Activated CD8-positive, alpha-beta memory T cell treated with anti-CD3 and anti-CD28 coated beads, Interleukin-2, amount 10 ng/mL, durations not matched to agents 7 days and 5 days (primary cell): ENCODE data around the gene QRICH1. TPM values are rescaled to one million over a fixed set of nuclear protein-coding genes. Genes with fewer than 3 reads are reported as not detected.

Source experiments
- microRNA-seq: library from miRNA; unstranded; fragments of <30 nt; microRNA quantifications from one replicate; pipeline ENCODE4 v1.2.0, GENCODE V29; 2022
- total RNA-seq, 2 experiments: library from RNA; stranded (reverse); gene quantifications; one replicate each; pipeline ENCODE4 v1.2.3, GENCODE V29; 2021

QRICH1 gene
- total RNA-seq, 2 experiments from 2014 or later: 142 to 149 TPM

Small RNA genes within 50 kb of the gene (microRNA-seq; reads per million reads assigned to microRNA genes)
- 23,538 reads per million, percentile 98 among the genes with 10 or more reads in this experiment for gene MIR191
- gene MIR425: 9,021 reads per million, percentile 94 among the genes with 10 or more reads in this experiment
- not detected for gene MIR6890

Other genes starting within 250 kb of the QRICH1 start
- gene PRKAR2A, start 246.2 kb downstream of the QRICH1 start, total RNA-seq: 10 to 100 TPM; 27.9 to 33.0 TPM
- 10 to 100 TPM; 26.7 to 35.6 TPM for gene SLC25A20, start 195.2 kb downstream of the QRICH1 start, total RNA-seq
- gene ARIH2, start 175.2 kb downstream of the QRICH1 start, total RNA-seq: 100 to 1,000 TPM; 118 to 156 TPM
- 10 to 100 TPM; 44.5 to 50.6 TPM for gene P4HTM, start 103.8 kb downstream of the QRICH1 start, total RNA-seq
- 100 to 1,000 TPM; 130 to 154 TPM for gene WDR6, start 86.7 kb downstream of the QRICH1 start, total RNA-seq
- gene DALRD3, start 75.5 kb downstream of the QRICH1 start, total RNA-seq: 10 to 100 TPM; 25.8 to 29.9 TPM
- gene NDUFAF3, start 72.0 kb downstream of the QRICH1 start, total RNA-seq: 100 to 1,000 TPM in 1 of 2 experiments, 10 to 100 TPM in 1; 94.3 to 101 TPM
- 100 to 1,000 TPM; 186 to 229 TPM for gene IMPDH2, start 64.7 kb downstream of the QRICH1 start, total RNA-seq
- gene QARS1, start 10.7 kb upstream of the QRICH1 start, total RNA-seq: 100 to 1,000 TPM; 234 to 245 TPM
- gene USP19, start 26.8 kb upstream of the QRICH1 start, total RNA-seq: 10 to 100 TPM; 58.3 to 68.6 TPM
- gene LAMB2, start 39.0 kb upstream of the QRICH1 start, total RNA-seq: not detected
- 10 to 100 TPM; 23.5 to 23.7 TPM for gene CCDC71, start 72.3 kb upstream of the QRICH1 start, total RNA-seq
- 1 to 10 TPM in 1 of 2 experiments, under 1 TPM in 1; 0.80 to 1.3 TPM for gene KLHDC8B, start 77.5 kb upstream of the QRICH1 start, total RNA-seq
- gene C3orf62, start 183.2 kb upstream of the QRICH1 start, total RNA-seq: 1 to 10 TPM; 7.0 to 7.1 TPM
- 10 to 100 TPM; 79.9 to 84.5 TPM for gene USP4, start 246.0 kb upstream of the QRICH1 start, total RNA-seq